ENCODE data around the gene STRN4. TPM values are rescaled to one million over a fixed set of nuclear protein-coding genes. Genes with fewer than 3 reads are reported as not detected.

The STRN4 gene
- polyA plus RNA-seq, 1 of the 3 experiments (the other 2 are of a cell fraction), result 92.8 TPM

DNA sequence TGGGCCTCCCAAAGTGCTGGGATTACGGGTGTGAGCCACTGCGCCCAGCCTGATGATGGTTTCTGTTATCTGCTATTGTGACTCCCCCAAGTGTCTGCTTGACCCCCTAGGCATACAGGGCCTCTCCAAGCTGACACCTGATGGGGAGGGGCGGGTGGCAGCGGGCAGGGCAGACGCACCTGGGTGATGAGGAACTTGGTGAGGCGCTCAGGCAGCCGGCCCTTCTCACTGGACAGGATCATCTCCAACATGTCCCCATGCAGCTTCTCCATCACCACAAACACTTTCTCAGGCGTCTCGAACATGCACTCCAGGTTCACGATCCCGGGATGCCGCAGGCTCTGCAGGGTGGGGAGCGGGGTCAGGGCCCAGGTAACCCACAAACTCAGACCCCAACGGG lies 56.9 kb downstream of the STRN4 start:
- TF ChIP-seq SIN3A (IDR thresholded peaks at IDR 0.05; ENCODE audit: borderline replicate concordance, low read depth, low read length) (no peak), RAD21 (IDR thresholded peaks at IDR 0.05; ENCODE audit: low read length) (no peak), TAF1 (IDR thresholded peaks at IDR 0.05; ENCODE audit: borderline replicate concordance, low read depth, low read length) (no peak), NFIC (IDR thresholded peaks at IDR 0.05; ENCODE audit: borderline replicate concordance) (no peak), GATA2 (CRISPR knock-in tag; IDR thresholded peaks at IDR 0.05) (no peak), MEF2A (IDR thresholded peaks at IDR 0.05; ENCODE audit: borderline replicate concordance, low read depth) (no peak), YY1 (IDR thresholded peaks at IDR 0.05; ENCODE audit: low read depth) (no peak), EP300 (IDR thresholded peaks at IDR 0.05; ENCODE audit: borderline replicate concordance in 1 of 2, low read depth in 1 of 2, low read length in 1 of 2) (no peak), RFX5 (IDR thresholded peaks at IDR 0.05; ENCODE audit: low read length) (no peak), TCF12 (IDR thresholded peaks at IDR 0.05) (no peak), POLR2AphosphoS5 (IDR thresholded peaks at IDR 0.05; ENCODE audit: low read depth, low read length) (no peak), FOSL2 (IDR thresholded peaks at IDR 0.05; ENCODE audit: borderline replicate concordance, low read depth) (no peak), CHD2 (IDR thresholded peaks at IDR 0.05; ENCODE audit: low read length, partially characterized antibody) (no peak), RXRA (IDR thresholded peaks at IDR 0.05; ENCODE audit: borderline replicate concordance, low read depth) (no peak), FOXJ3 (CRISPR knock-in tag; IDR thresholded peaks at IDR 0.05) (no peak)
- TF ChIP-seq, protein P1, sequence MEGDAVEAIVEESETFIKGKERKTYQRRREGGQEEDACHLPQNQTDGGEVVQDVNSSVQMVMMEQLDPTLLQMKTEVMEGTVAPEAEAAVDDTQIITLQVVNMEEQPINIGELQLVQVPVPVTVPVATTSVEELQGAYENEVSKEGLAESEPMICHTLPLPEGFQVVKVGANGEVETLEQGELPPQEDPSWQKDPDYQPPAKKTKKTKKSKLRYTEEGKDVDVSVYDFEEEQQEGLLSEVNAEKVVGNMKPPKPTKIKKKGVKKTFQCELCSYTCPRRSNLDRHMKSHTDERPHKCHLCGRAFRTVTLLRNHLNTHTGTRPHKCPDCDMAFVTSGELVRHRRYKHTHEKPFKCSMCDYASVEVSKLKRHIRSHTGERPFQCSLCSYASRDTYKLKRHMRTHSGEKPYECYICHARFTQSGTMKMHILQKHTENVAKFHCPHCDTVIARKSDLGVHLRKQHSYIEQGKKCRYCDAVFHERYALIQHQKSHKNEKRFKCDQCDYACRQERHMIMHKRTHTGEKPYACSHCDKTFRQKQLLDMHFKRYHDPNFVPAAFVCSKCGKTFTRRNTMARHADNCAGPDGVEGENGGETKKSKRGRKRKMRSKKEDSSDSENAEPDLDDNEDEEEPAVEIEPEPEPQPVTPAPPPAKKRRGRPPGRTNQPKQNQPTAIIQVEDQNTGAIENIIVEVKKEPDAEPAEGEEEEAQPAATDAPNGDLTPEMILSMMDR (IDR thresholded peaks at IDR 0.05), result no peak
- TF ChIP-seq, protein P2, sequence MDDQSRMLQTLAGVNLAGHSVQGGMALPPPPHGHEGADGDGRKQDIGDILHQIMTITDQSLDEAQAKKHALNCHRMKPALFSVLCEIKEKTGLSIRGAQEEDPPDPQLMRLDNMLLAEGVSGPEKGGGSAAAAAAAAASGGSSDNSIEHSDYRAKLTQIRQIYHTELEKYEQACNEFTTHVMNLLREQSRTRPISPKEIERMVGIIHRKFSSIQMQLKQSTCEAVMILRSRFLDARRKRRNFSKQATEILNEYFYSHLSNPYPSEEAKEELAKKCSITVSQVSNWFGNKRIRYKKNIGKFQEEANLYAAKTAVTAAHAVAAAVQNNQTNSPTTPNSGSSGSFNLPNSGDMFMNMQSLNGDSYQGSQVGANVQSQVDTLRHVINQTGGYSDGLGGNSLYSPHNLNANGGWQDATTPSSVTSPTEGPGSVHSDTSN (IDR thresholded peaks at IDR 0.05), result no peak
- TF ChIP-seq, protein P3, sequence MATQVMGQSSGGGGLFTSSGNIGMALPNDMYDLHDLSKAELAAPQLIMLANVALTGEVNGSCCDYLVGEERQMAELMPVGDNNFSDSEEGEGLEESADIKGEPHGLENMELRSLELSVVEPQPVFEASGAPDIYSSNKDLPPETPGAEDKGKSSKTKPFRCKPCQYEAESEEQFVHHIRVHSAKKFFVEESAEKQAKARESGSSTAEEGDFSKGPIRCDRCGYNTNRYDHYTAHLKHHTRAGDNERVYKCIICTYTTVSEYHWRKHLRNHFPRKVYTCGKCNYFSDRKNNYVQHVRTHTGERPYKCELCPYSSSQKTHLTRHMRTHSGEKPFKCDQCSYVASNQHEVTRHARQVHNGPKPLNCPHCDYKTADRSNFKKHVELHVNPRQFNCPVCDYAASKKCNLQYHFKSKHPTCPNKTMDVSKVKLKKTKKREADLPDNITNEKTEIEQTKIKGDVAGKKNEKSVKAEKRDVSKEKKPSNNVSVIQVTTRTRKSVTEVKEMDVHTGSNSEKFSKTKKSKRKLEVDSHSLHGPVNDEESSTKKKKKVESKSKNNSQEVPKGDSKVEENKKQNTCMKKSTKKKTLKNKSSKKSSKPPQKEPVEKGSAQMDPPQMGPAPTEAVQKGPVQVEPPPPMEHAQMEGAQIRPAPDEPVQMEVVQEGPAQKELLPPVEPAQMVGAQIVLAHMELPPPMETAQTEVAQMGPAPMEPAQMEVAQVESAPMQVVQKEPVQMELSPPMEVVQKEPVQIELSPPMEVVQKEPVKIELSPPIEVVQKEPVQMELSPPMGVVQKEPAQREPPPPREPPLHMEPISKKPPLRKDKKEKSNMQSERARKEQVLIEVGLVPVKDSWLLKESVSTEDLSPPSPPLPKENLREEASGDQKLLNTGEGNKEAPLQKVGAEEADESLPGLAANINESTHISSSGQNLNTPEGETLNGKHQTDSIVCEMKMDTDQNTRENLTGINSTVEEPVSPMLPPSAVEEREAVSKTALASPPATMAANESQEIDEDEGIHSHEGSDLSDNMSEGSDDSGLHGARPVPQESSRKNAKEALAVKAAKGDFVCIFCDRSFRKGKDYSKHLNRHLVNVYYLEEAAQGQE (IDR thresholded peaks at IDR 0.05; ENCODE audit: low read depth, low read length), result no peak
- TF ChIP-seq, protein P4, sequence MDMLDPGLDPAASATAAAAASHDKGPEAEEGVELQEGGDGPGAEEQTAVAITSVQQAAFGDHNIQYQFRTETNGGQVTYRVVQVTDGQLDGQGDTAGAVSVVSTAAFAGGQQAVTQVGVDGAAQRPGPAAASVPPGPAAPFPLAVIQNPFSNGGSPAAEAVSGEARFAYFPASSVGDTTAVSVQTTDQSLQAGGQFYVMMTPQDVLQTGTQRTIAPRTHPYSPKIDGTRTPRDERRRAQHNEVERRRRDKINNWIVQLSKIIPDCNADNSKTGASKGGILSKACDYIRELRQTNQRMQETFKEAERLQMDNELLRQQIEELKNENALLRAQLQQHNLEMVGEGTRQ (IDR thresholded peaks at IDR 0.05; ENCODE audit: borderline replicate concordance, low read depth, low read length), result no peak
- 89% methylated on average over 10 of the region's 14 CpGs for WGBS (ENCODE audit: low lambda C conversion rate)
- H3K36me3 ChIP-seq (replicated peaks in 1 of 2; ENCODE audit: control insufficient read depth in 1 of 2, insufficient read depth in 2 of 2, low read length in 1 of 2), result peaks cover 41 to 49% of the 10 kb centered on the region in 2 experiments
- H3K27ac ChIP-seq (ENCODE audit: low read depth in 2 of 2, low read length in 1 of 2), result no peak overlapping the region
- no peak overlapping the region for H3K4me3 ChIP-seq (ENCODE audit: low read depth in 2 of 2, low read length in 1 of 2)
- H3K9me3 ChIP-seq, result no peaks in the 10 kb centered on the region
- no peaks in the 10 kb centered on the region for H3K79me2 ChIP-seq (ENCODE audit: insufficient read depth)
- CTCF ChIA-PET, result no interaction called here
- no peak overlapping the region for H2AFZ ChIP-seq (ENCODE audit: low read depth)
- H3K9ac ChIP-seq, result no peak overlapping the region
- no peaks in the 10 kb centered on the region for H3F3A ChIP-seq (replicated peaks; ENCODE audit: insufficient read depth)
- POLR2A ChIA-PET, result no interaction called here
- no peaks in the 10 kb centered on the region for H3K4me1 ChIP-seq (ENCODE audit: control insufficient read depth in 1 of 2, insufficient read depth in 2 of 2, low read depth in 1 of 2, low read length in 1 of 2)
- no peaks in the 10 kb centered on the region for H3K9me2 ChIP-seq
- no peak for DNase-seq
- H4K20me1 ChIP-seq (ENCODE audit: insufficient read depth), result no peaks in the 10 kb centered on the region
- H3K4me2 ChIP-seq, result no peak overlapping the region
- H3K27me3 ChIP-seq (ENCODE audit: insufficient read depth), result no peaks in the 10 kb centered on the region
